Kidney (tissue), 14 donors: ENCODE data around the gene LUC7L3. TPM values are rescaled to one million over a fixed set of nuclear protein-coding genes. Genes with fewer than 3 reads are reported as not detected.

Experiments
- DNase-seq, 5 donors: peaks; one replicate each; pipeline ENCODE4 v3.0.0-alpha.2; 2013 to 2020
- FAIRE-seq: peaks from 2 replicates; lab custom pipeline; 2012; peaks lifted over from hg19 to GRCh38; lab: Jason Lieb, UNC
- H3K27ac ChIP-seq, 2 donors: one replicate each; pipeline ENCODE4 v1.7.0; 2013; ENCODE audit warnings: low read depth in 2 of 2, low read length in 2 of 2, inconsistent platforms in 1 of 2
- H3K27me3 ChIP-seq: one replicate; pipeline ENCODE4 v1.7.1; 2013; ENCODE audit warnings: low read length, inconsistent platforms; ENCODE audit not compliant: control insufficient read depth, insufficient read depth
- H3K36me3 ChIP-seq, 3 donors: one replicate each; pipeline versions ENCODE4 v1.7.0 to v1.7.1; 2013; ENCODE audit warnings: low read length in 3 of 3, control low read depth in 1 of 3, inconsistent platforms in 1 of 3; ENCODE audit not compliant: insufficient read depth in 3 of 3, control insufficient read depth in 2 of 3
- H3K4me1 ChIP-seq, 3 donors: one replicate each; pipeline versions ENCODE4 v1.7.0 to v1.7.1; 2013; ENCODE audit warnings: low read length in 3 of 3, inconsistent platforms in 1 of 3, low read depth in 1 of 3; ENCODE audit not compliant: control insufficient read depth in 2 of 3, insufficient read depth in 2 of 3
- H3K4me3 ChIP-seq, 3 donors: one replicate each; pipeline versions ENCODE4 v1.7.0 to v1.8.1; 2013; ENCODE audit warnings: low read length in 3 of 3, control low read depth in 1 of 3, inconsistent platforms in 1 of 3
- H3K9ac ChIP-seq, 3 donors: one replicate each; pipeline versions ENCODE4 v1.7.0 to v1.7.1; 2013; ENCODE audit warnings: low read length in 3 of 3, control low read depth in 1 of 3, inconsistent platforms in 1 of 3
- H3K9me3 ChIP-seq, 3 donors: one replicate each; pipeline versions ENCODE4 v1.7.0 to v1.7.1; 2013; ENCODE audit warnings: low read length in 3 of 3, control low read depth in 1 of 3, inconsistent platforms in 1 of 3; ENCODE audit not compliant: control insufficient read depth in 2 of 3, insufficient read depth in 1 of 3
- CTCF ChIP-seq: IDR thresholded peaks from 3 replicates; pipeline ENCODE4 v1.5.1; 2012; ENCODE audit warnings: mild to moderate bottlenecking, moderate library complexity, borderline replicate concordance; ENCODE audit not compliant: insufficient read depth; ENCODE audit errors: extremely low read depth
- intact Hi-C: fragments of 100-400 bp; cut with DNase I; formaldehyde crosslinking; loops from one replicate; pipeline ENCODE4 v1.11.1; 2022
- polyA plus RNA-seq: library from polyadenylated mRNA; stranded (reverse); fragments of 350-450 nt; fragmentation: Illumina TruSeq; extraction: RNeasy Lipid Tissue Mini Kit (QIAGEN cat#74804); gene quantifications from one replicate; pipeline ENCODE4 v1.2.3, GENCODE V29; 2014; ENCODE audit warnings: low read depth, low replicate concordance; ENCODE audit not compliant: insufficient read depth
- total RNA-seq: library from RNA; stranded (reverse); fragmentation: NEBNext Ultra II Directional; extraction: Animal tissue kit (Norgen Biotek cat#: 25700); gene quantifications from one replicate; pipeline ENCODE4 v1.2.1, GENCODE V29; 2021
- donor health status: control.
- donor health status: control.
- donor health status: control.
- donor health status: control.
- donor health status: control.
- donor health status: DM: yes; HTN: yes; CAD: no.
- donor health status: Normal renal cell carcinoma (clear cell type).

Gene LUC7L3
- total and polyA plus RNA-seq, 2 donors from 2014 or later = 74.3 to 91.9 TPM

- H3K27me3 ChIP-seq = no peaks in the 10 kb centered on the region
- no peak for TF ChIP-seq CTCF
- no peak overlapping the region for H3K27ac ChIP-seq
- intact Hi-C loops = no loop called here
- H3K9me3 ChIP-seq = no peaks in the 10 kb centered on the region
- no peak for FAIRE-seq
- DNase-seq = peak in 1 of 5 donors; percentile 38
- H3K4me3 ChIP-seq = no peak overlapping the region
- no peaks in the 10 kb centered on the region for H3K36me3 ChIP-seq
- peaks cover 0 to 18% (median 12%) of the 10 kb centered on the region in 3 donors for H3K4me1 ChIP-seq
- no peak overlapping the region for H3K9ac ChIP-seq
These were observed 44.5 kb downstream of the LUC7L3 start for GRCh38 chr17:50763716-50764475.

GRCh38 chr17:50764734-50765149, 45.3 kb downstream of the LUC7L3 start:
- no peak overlapping the region for H3K27ac ChIP-seq
- no peak overlapping the region for H3K9ac ChIP-seq
- H3K4me1 ChIP-seq = peaks cover 0 to 18% (median 12%) of the 10 kb centered on the region in 3 donors
- DNase-seq (no peak), FAIRE-seq (no peak)
- no peaks in the 10 kb centered on the region for H3K9me3 ChIP-seq
- H3K36me3 ChIP-seq = no peaks in the 10 kb centered on the region
- H3K27me3 ChIP-seq = no peaks in the 10 kb centered on the region
- TF ChIP-seq CTCF = no peak
- intact Hi-C loops = no loop called here
- no peak overlapping the region for H3K4me3 ChIP-seq

- Histone ChIP-seq H3K9me3 (no peaks in the 10 kb centered on the region), H3K9ac (no peak overlapping the region), H3K36me3 (no peaks in the 10 kb centered on the region), H3K4me1 (peaks cover 0 to 18% (median 12%) of the 10 kb centered on the region in 3 donors), H3K27me3 (no peaks in the 10 kb centered on the region), H3K27ac (no peak overlapping the region), H3K4me3 (no peak overlapping the region)
- intact Hi-C loops = no loop called here
- no peak for DNase-seq
- TF ChIP-seq CTCF = no peak
- FAIRE-seq = no peak
These were observed 46.2 kb downstream of the LUC7L3 start for GRCh38 chr17:50765454-50766221.
